Upper lobe of right lung (tissue), 1 donor: ENCODE data around the gene CALD1. TPM values are rescaled to one million over a fixed set of nuclear protein-coding genes. Genes with fewer than 3 reads are reported as not detected.

Experiments
- ATAC-seq: fragments of 200-7000 bp; cut with Tn5 transposase; one replicate; pipeline ENCODE4 v1.9.1; 2020; ENCODE audit warnings: mild to moderate bottlenecking, moderate library complexity
- DNase-seq: peaks from one replicate; pipeline ENCODE4 v3.0.0-alpha.2; 2020
- H3K27ac ChIP-seq: fragments of 200-600 bp; one replicate; pipeline ENCODE4 v1.8.0; 2022
- H3K27me3 ChIP-seq: fragments of 200-600 bp; one replicate; pipeline ENCODE4 v1.8.0; 2022; ENCODE audit warnings: mild to moderate bottlenecking
- H3K36me3 ChIP-seq: fragments of 200-600 bp; one replicate; pipeline ENCODE4 v1.8.0; 2022
- H3K4me1 ChIP-seq: fragments of 200-600 bp; one replicate; pipeline ENCODE4 v1.8.0; 2022
- H3K4me3 ChIP-seq: fragments of 200-600 bp; one replicate; pipeline ENCODE4 v1.8.0; 2022; ENCODE audit warnings: mild to moderate bottlenecking
- H3K9me3 ChIP-seq: fragments of 200-600 bp; one replicate; pipeline ENCODE4 v1.8.0; 2022
- intact Hi-C: fragments of 100-400 bp; cut with DNase I; formaldehyde crosslinking; loops from one replicate; pipeline ENCODE4 v1.11.0; 2022
- total RNA-seq: library from RNA; stranded (reverse); fragmentation: NEBNext Ultra II Directional; extraction: Animal tissue kit (Norgen Biotek cat#: 25700); gene quantifications from one replicate; pipeline ENCODE4 v1.2.1, GENCODE V29; 2021
- TF ChIP-seq, protein P1 (sequence below): fragments of 200-600 bp; IDR thresholded peaks from one replicate; pipeline ENCODE4 v1.8.0; 2022; ENCODE audit warnings: antibody characterized with exemption
- donor health status: DM: no; HTN: yes; CAD: no; lungs with severe emphysema.

The CALD1 gene
- total RNA-seq, 1 donor from 2014 or later: 213 TPM

DNA sequence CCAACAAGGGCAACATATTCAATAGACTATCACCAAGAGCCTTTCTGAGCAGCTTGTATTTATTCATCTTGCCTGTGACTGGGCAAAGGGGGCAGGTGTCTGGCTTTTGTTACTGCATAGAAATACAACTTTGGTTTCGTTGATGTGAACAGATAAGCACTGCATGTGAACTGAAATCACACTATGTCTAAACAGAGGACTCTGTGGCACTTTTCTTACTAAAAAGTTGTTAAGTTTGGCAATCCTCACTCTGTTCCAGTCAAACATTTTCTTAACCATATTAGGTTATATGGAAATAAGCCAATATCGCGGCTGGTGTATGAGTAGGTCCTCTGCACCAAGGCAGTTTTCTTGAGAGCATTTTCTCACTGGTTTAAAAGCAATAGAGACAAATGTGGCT is 48.5 kb downstream of the CALD1 start:
- DNase-seq: no peak
- Histone ChIP-seq H3K36me3 (no peaks in the 10 kb centered on the region), H3K27me3 (no peaks in the 10 kb centered on the region), H3K4me1 (peaks cover 17% of the 10 kb centered on the region), H3K9me3 (no peaks in the 10 kb centered on the region), H3K4me3 (no peak overlapping the region), H3K27ac (no peak overlapping the region)
- intact Hi-C loops: no loop called here
- ATAC-seq: peak; percentile 33
- TF ChIP-seq, protein P1, sequence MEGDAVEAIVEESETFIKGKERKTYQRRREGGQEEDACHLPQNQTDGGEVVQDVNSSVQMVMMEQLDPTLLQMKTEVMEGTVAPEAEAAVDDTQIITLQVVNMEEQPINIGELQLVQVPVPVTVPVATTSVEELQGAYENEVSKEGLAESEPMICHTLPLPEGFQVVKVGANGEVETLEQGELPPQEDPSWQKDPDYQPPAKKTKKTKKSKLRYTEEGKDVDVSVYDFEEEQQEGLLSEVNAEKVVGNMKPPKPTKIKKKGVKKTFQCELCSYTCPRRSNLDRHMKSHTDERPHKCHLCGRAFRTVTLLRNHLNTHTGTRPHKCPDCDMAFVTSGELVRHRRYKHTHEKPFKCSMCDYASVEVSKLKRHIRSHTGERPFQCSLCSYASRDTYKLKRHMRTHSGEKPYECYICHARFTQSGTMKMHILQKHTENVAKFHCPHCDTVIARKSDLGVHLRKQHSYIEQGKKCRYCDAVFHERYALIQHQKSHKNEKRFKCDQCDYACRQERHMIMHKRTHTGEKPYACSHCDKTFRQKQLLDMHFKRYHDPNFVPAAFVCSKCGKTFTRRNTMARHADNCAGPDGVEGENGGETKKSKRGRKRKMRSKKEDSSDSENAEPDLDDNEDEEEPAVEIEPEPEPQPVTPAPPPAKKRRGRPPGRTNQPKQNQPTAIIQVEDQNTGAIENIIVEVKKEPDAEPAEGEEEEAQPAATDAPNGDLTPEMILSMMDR: no peak

DNA sequence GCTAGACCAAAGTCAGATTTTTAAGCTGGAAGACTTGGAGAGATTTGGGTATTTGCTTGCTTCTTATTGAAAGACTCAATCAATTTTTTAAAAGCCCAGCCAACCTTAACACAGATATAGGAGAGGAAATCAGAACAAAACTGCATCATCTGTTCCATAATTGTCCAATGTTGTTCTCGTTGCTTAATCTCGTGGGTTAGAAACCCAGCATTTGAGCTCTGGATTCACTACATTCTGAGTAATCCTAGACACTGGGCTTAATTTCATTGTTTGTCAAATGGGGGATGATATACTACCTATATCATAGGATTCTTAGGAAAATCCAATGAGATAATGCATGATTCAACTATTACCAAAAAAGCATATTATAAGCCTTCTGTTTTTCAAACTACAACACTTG is 48.9 kb downstream of the CALD1 start:
- H3K27ac ChIP-seq: no peak overlapping the region
- TF ChIP-seq, protein P1: no peak
- DNase-seq (no peak), ATAC-seq (no peak)
- intact Hi-C loops: no loop called here
- no peaks in the 10 kb centered on the region for H3K36me3 ChIP-seq
- peaks cover 17% of the 10 kb centered on the region for H3K4me1 ChIP-seq
- no peaks in the 10 kb centered on the region for H3K27me3 ChIP-seq
- H3K4me3 ChIP-seq: no peak overlapping the region
- no peaks in the 10 kb centered on the region for H3K9me3 ChIP-seq

DNA sequence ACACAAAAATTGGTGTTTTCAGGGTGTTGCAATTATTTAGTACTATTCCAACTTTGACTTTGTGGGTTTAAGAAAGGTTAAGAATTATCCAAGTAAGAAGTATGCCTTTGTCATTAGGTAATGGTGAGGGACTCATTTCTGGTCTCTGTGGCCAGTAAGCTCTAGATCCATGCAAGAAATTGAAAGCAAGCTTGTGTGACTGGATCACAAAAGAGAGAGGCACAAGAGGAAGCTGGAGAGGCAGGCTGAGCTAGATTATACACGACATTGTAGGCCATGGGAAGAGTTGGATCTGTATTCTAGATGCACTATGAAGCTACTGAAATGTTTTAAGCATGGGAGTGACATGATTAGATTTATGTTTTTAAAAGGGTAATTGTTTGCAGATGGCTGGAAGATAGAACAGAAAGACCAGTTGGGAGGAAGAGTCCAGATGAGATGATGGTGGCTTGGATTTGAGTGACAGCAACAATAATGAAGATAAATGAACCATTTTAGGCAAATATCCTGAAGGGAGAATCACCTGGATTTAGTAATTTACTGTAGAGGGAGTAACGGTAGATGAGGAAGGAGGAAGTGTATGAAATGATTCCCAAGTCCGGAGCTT is 50.0 kb downstream of the CALD1 start:
- TF ChIP-seq, protein P1: no peak
- no peak overlapping the region for H3K4me3 ChIP-seq
- DNase-seq (no peak), ATAC-seq (no peak)
- no peaks in the 10 kb centered on the region for H3K9me3 ChIP-seq
- no peak overlapping the region for H3K27ac ChIP-seq
- intact Hi-C loops: no loop called here
- no peaks in the 10 kb centered on the region for H3K27me3 ChIP-seq
- H3K36me3 ChIP-seq: no peaks in the 10 kb centered on the region
- peaks cover 9% of the 10 kb centered on the region for H3K4me1 ChIP-seq

DNA sequence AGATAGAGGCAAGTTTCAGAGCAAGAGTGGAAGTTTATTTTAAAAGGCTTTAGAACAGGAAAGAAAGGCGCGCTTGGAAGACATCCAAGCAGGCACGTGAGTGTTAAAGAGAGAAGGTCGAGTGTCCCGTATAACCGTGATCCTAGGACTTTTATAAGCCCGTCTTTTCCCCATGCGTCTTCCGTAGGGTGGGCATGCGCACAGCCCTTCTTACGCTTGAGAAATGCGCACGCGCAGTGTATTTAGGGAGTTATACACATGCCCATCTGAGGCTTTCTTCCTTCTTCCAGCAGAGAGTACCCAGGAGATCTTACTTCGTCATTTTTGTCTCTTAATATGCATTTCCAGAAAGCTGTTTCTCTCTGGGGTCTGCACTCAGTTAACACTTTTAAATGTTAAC is 52.4 kb downstream of the CALD1 start:
- TF ChIP-seq, protein P1: no peak
- intact Hi-C loops: no loop called here
- Histone ChIP-seq H3K9me3 (no peaks in the 10 kb centered on the region), H3K4me1 (no peaks in the 10 kb centered on the region), H3K27me3 (no peaks in the 10 kb centered on the region), H3K27ac (no peak overlapping the region), H3K4me3 (peak overlapping the region; percentile 11), H3K36me3 (no peaks in the 10 kb centered on the region)
- ATAC-seq (peak; percentile 45), DNase-seq (no peak)

DNA sequence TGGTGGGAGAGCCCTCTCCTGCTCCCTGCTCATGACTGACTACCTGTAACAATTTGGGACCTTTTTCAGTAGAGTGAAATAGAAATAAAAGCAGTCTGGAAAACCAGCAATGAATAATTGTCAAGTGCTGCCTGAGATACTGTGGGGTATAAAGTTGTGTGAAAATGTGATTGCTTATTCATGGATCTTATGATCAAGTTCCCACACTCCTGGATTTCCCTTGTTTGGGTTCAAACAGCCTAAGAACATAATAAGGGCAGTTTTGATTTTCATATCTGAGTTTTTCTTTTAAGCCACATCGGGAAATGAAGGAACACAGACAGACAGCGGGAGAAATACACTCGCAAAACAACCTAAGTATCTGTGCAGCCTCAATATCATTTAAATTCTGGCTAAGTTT is 52.9 kb downstream of the CALD1 start:
- no peaks in the 10 kb centered on the region for H3K4me1 ChIP-seq
- H3K9me3 ChIP-seq: no peaks in the 10 kb centered on the region
- no peak for ATAC-seq
- intact Hi-C loops: no loop called here
- H3K27me3 ChIP-seq: no peaks in the 10 kb centered on the region
- TF ChIP-seq, protein P1: no peak
- H3K4me3 ChIP-seq: no peak overlapping the region
- H3K27ac ChIP-seq: no peak overlapping the region
- H3K36me3 ChIP-seq: no peaks in the 10 kb centered on the region
- DNase-seq: no peak
